PC-3 (cell line): ENCODE data around the gene NFYB. TPM values are rescaled to one million over a fixed set of nuclear protein-coding genes. Genes with fewer than 3 reads are reported as not detected.
"Not testable (repeated sequence)": the region's sequence is repeated elsewhere in the genome, so short reads cannot be mapped to it uniquely, and the experiment has no call there.

Experiments used
- ATAC-seq: fragments of 200-7000 bp; cut with Tn5 transposase; 2 replicates; pipeline ENCODE4 v1.9.1; 2020; ENCODE audit warnings: mild to moderate bottlenecking, moderate library complexity
- BruUV-seq: library from RNA; stranded (reverse); fragments of 400-500 nt; replicated peaks from 2 replicates; lab custom pipeline; 2021; lab: Mats Ljungman, UMichigan
- CTCF ChIA-PET: fragments of 300-600 bp; sonication (Branson Sonifier 250); formaldehyde crosslinking; loops from one replicate; lab custom pipeline; 2022; ENCODE audit warnings: antibody characterized with exemption; lab: Charles Lee
- POLR2A ChIA-PET: fragments of 300-600 bp; sonication (Branson Sonifier 250); formaldehyde crosslinking; loops from one replicate; lab custom pipeline; 2022; ENCODE audit warnings: antibody characterized with exemption; ENCODE audit not compliant: unreplicated experiment; lab: Charles Lee
- DNase-seq: peaks from one replicate; pipeline ENCODE4 v3.0.0-alpha.2; 2015
- H2AFZ ChIP-seq: fragments of 300-600 bp; sonication (generic); 2 replicates; pipeline ENCODE4 v1.6.0; 2016; ENCODE audit warnings: antibody characterized with exemption, low read length
- H3F3A ChIP-seq: fragments of 300-600 bp; sonication (generic); one replicate; pipeline ENCODE4 v1.6.0; 2017; ENCODE audit warnings: antibody characterized with exemption, low read length, control low read depth, mild to moderate bottlenecking; ENCODE audit not compliant: unreplicated experiment
- H3K27ac ChIP-seq: fragments of 300-600 bp; sonication (generic); 2 replicates; pipeline ENCODE4 v1.5.1; 2016; ENCODE audit warnings: mild to moderate bottlenecking, low read length
- H3K27me3 ChIP-seq: fragments of 300-600 bp; sonication (generic); 2 replicates; pipeline ENCODE4 v1.6.1; 2016; ENCODE audit warnings: low read length, mixed read lengths
- H3K36me3 ChIP-seq: fragments of 300-600 bp; sonication (generic); 2 replicates; pipeline ENCODE4 v1.6.1; 2016; ENCODE audit warnings: low read depth, mixed run types, low read length, mixed read lengths
- H3K4me1 ChIP-seq: fragments of 300-600 bp; sonication (generic); 2 replicates; pipeline ENCODE4 v1.5.1; 2016; ENCODE audit warnings: low read length; ENCODE audit not compliant: insufficient read depth
- H3K4me2 ChIP-seq: fragments of 300-600 bp; sonication (generic); 2 replicates; pipeline ENCODE4 v1.6.0; 2016; ENCODE audit warnings: low read length
- H3K4me3 ChIP-seq: fragments of 300-600 bp; sonication (generic); 2 replicates; pipeline ENCODE4 v1.5.1; 2016; ENCODE audit warnings: mild to moderate bottlenecking, low read length, mixed read lengths
- H3K79me2 ChIP-seq: fragments of 300-600 bp; sonication (generic); 2 replicates; pipeline ENCODE4 v1.6.1; 2017; ENCODE audit warnings: low read length, mixed read lengths
- H3K9ac ChIP-seq: fragments of 300-600 bp; sonication (generic); 2 replicates; pipeline ENCODE4 v1.6.0; 2016; ENCODE audit warnings: mild to moderate bottlenecking, low read length
- H3K9me2 ChIP-seq: fragments of 300-600 bp; sonication (generic); replicated peaks from 2 replicates; pipeline ENCODE4 v1.6.1; 2016; ENCODE audit warnings: mixed run types, low read length, mixed read lengths
- H3K9me3 ChIP-seq: fragments of 300-600 bp; sonication (generic); 2 replicates; pipeline ENCODE4 v1.6.1; 2016; ENCODE audit warnings: low read length, mixed read lengths
- H4K20me1 ChIP-seq: fragments of 300-600 bp; sonication (generic); 2 replicates; pipeline ENCODE4 v1.6.1; 2016; ENCODE audit warnings: low read length, mixed read lengths
- CTCF ChIP-seq: fragments of 300-600 bp; sonication (generic); conservative IDR thresholded peaks from 2 replicates; pipeline ENCODE4 v1.5.1; 2017; ENCODE audit warnings: antibody characterized with exemption, low read depth, mild to moderate bottlenecking, low read length
- EZH2 ChIP-seq: fragments of 300-600 bp; sonication (generic); IDR thresholded peaks from one replicate; pipeline ENCODE4 v1.6.1; 2017; ENCODE audit warnings: antibody characterized with exemption, mild to moderate bottlenecking, low read length; ENCODE audit not compliant: unreplicated experiment
- EZH2phosphoT487 ChIP-seq: fragments of 300-600 bp; sonication (generic); IDR thresholded peaks from 2 replicates; pipeline ENCODE4 v1.6.1; 2018; ENCODE audit warnings: mild to moderate bottlenecking, antibody characterized with exemption, low read length, borderline replicate concordance
- intact Hi-C: fragments of 100-400 bp; cut with micrococcal nuclease; formaldehyde crosslinking; loops from 2 replicates; pipeline ENCODE4 v1.9.0; 2023
- total RNA-seq: library from RNA; depleted of rRNA; stranded (reverse); fragments of >200 nt; gene quantifications from 2 replicates; pipeline ENCODE4 v1.2.3, GENCODE V29; 2014

Gene NFYB
- total RNA-seq, 1 experiment from 2014 or later, result 20.6 TPM

DNA sequence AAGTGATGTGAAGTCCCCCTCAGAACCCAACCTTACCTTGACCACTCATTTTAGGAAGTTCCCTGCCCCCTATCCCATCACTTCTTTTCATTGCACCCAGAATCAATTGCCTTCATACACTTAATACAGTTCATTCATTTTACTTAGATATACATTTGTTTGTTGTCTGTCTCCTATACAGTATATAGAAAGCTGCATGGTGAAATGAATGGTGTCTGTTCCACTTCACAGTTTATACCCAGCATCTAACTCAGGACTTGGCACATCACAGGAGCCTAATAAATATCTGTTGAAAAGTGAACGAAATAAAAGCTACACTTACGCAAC, 39.3 kb upstream of the NFYB start:
- Histone ChIP-seq H4K20me1 (no peaks in the 10 kb centered on the region), H2AFZ (peak overlapping the region; percentile 51; the same call in 1 of the 2 replicates), H3K79me2 (no peaks in the 10 kb centered on the region), H3K9me3 (no peaks in the 10 kb centered on the region), H3K4me2 (no peak overlapping the region), H3K4me1 (peaks cover 11% of the 10 kb centered on the region), H3F3A (peaks cover 6% of the 10 kb centered on the region), H3K36me3 (no peaks in the 10 kb centered on the region), H3K4me3 (no peak overlapping the region), H3K27ac (no peak overlapping the region), H3K9ac (no peak overlapping the region), H3K27me3 (no peaks in the 10 kb centered on the region), H3K9me2 (no peaks in the 10 kb centered on the region)
- BruUV-seq, result no TSS peak
- TF ChIP-seq CTCF (no peak), EZH2phosphoT487 (no peak)
- intact Hi-C loops, result no loop called here
- POLR2A ChIA-PET, result interaction anchor here (0.6 to 0.7 kb wide), 3 partner anchors 100 to 427 kb away, joined by 3 to 6 read pairs (median 3); no protein-coding TSS in a partner anchor
- no peak for DNase-seq
- CTCF ChIA-PET, result interaction anchor here (0.6 kb wide), 2 partner anchors 114 to 346 kb away, joined by 3 to 10 read pairs; no protein-coding TSS in a partner anchor
- peak; percentile 11 for ATAC-seq

DNA sequence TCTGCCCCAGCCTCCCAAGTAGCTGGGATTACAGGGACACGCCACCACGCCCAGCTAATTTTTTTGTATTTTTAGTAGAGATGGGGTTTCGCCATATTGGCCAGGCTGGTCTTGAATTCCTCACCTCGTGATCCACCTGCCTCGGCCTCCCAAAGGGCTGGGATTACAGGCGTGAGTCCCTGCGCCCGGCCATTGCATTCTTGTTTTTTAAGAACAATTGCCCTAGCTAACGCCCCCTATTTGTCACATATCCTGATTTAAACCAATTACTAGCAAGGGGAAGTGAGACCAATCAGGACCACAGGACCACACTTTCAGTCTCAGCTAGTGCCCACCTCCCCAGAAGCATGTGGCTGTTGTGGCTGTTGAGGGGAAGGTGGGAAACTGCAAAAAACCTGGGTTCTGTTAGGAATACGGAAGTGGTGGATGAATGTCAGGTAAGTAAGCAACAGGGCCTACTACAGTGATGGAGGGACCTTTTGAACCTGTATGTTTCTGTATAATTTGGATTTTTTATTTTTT, 37.8 kb upstream of the NFYB start:
- Histone ChIP-seq H3K36me3 (no peaks in the 10 kb centered on the region), H3K4me2 (no peak overlapping the region), H3K27me3 (no peaks in the 10 kb centered on the region), H3K4me3 (no peak overlapping the region), H3K4me1 (peaks cover 11% of the 10 kb centered on the region), H3F3A (peaks cover 6% of the 10 kb centered on the region), H3K79me2 (no peaks in the 10 kb centered on the region), H3K9me2 (no peaks in the 10 kb centered on the region), H2AFZ (no peak overlapping the region), H3K27ac (no peak overlapping the region), H3K9ac (no peak overlapping the region), H4K20me1 (no peaks in the 10 kb centered on the region), H3K9me3 (no peaks in the 10 kb centered on the region)
- no peak for DNase-seq
- ATAC-seq, result no peak
- BruUV-seq, result no TSS peak
- POLR2A ChIA-PET, result no interaction called here
- TF ChIP-seq EZH2 (no peak), EZH2phosphoT487 (no peak), CTCF (no peak)
- CTCF ChIA-PET, result no interaction called here
- intact Hi-C loops, result no loop called here

DNA sequence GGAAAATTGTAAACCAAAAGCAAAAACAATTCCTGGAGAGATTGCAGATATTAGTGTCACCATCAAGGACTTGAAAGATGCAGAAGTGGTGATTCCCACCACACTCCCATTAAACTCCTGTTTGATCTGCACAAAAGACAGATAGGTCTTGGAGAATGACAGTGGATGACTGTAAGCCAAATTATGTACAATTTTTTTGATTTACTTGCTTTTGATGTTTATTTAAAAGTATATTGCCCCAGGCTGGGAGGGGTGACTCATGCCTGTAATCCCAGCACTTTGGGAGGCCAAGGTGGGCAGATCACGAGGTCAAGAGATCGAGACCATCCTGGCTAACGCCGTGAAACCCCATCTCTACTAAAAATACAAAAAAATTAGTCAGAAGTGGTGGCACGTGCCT, 35.8 kb upstream of the NFYB start:
- H3K9me2 ChIP-seq, H3K27ac ChIP-seq, intact Hi-C loops, H3K79me2 ChIP-seq, H3K4me2 ChIP-seq, H2AFZ ChIP-seq, H3K9me3 ChIP-seq, H3K4me3 ChIP-seq, H3F3A ChIP-seq, BruUV-seq, POLR2A ChIA-PET, H3K27me3 ChIP-seq, H4K20me1 ChIP-seq, H3K9ac ChIP-seq, CTCF ChIA-PET, H3K36me3 ChIP-seq: not testable (repeated sequence)
- peaks cover 11% of the 10 kb centered on the region for H3K4me1 ChIP-seq
- peak; percentile 32 for DNase-seq
- ATAC-seq, result 0 out of 2 replicates have a peak, but pooled peaks have one; percentile 12
